Measurements from ENCODE around the gene FAM50B. TPM values are rescaled to one million over a fixed set of nuclear protein-coding genes. Genes with fewer than 3 reads are reported as not detected.

Gene FAM50B
- total and polyA plus RNA-seq, 2 donors from 2014 or later: 13.2 to 24.8 TPM

- no peak for FAIRE-seq
- Histone ChIP-seq H3K36me3 (ENCODE audit: control insufficient read depth in 2 of 3, insufficient read depth in 3 of 3, low read length in 3 of 3) (no peaks in the 10 kb centered on the region), H3K4me1 (ENCODE audit: control insufficient read depth in 2 of 3, insufficient read depth in 2 of 3, low read depth in 1 of 3, low read length in 3 of 3) (no peaks in the 10 kb centered on the region), H3K9me3 (ENCODE audit: control insufficient read depth in 2 of 3, insufficient read depth in 1 of 3, low read length in 3 of 3) (no peaks in the 10 kb centered on the region), H3K9ac (ENCODE audit: low read length in 3 of 3) (no peak overlapping the region), H3K4me3 (ENCODE audit: low read length in 3 of 3) (no peak overlapping the region), H3K27ac (ENCODE audit: low read depth in 2 of 2, low read length in 2 of 2) (no peak overlapping the region), H3K27me3 (ENCODE audit: control insufficient read depth, insufficient read depth, low read length) (no peaks in the 10 kb centered on the region)
- no peak for DNase-seq
- no peak for TF ChIP-seq CTCF (IDR thresholded peaks at IDR 0.05; ENCODE audit: borderline replicate concordance, extremely low read depth, insufficient read depth)
- intact Hi-C loops (cut with DNase I): no loop called here
Observed at GRCh38 chr6:3869284-3869631, 20.1 kb downstream of the FAM50B start.

GRCh38 chr6:3869632-3870527 lies 20.7 kb downstream of the FAM50B start:
- FAIRE-seq (no peak), DNase-seq (no peak)
- Histone ChIP-seq H3K27me3 (ENCODE audit: control insufficient read depth, insufficient read depth, low read length) (no peaks in the 10 kb centered on the region), H3K9me3 (ENCODE audit: control insufficient read depth in 2 of 3, insufficient read depth in 1 of 3, low read length in 3 of 3) (no peaks in the 10 kb centered on the region), H3K27ac (ENCODE audit: low read depth in 2 of 2, low read length in 2 of 2) (no peak overlapping the region), H3K36me3 (ENCODE audit: control insufficient read depth in 2 of 3, insufficient read depth in 3 of 3, low read length in 3 of 3) (no peaks in the 10 kb centered on the region), H3K9ac (ENCODE audit: low read length in 3 of 3) (no peak overlapping the region), H3K4me3 (ENCODE audit: low read length in 3 of 3) (no peak overlapping the region), H3K4me1 (ENCODE audit: control insufficient read depth in 2 of 3, insufficient read depth in 2 of 3, low read depth in 1 of 3, low read length in 3 of 3) (no peaks in the 10 kb centered on the region)
- intact Hi-C loops (cut with DNase I): no loop called here
- no peak for TF ChIP-seq CTCF (IDR thresholded peaks at IDR 0.05; ENCODE audit: borderline replicate concordance, extremely low read depth, insufficient read depth)

GRCh38 chr6:3870528-3870925 lies 21.4 kb downstream of the FAM50B start:
- no peak for TF ChIP-seq CTCF (IDR thresholded peaks at IDR 0.05; ENCODE audit: borderline replicate concordance, extremely low read depth, insufficient read depth)
- Histone ChIP-seq H3K36me3 (ENCODE audit: control insufficient read depth in 2 of 3, insufficient read depth in 3 of 3, low read length in 3 of 3) (no peaks in the 10 kb centered on the region), H3K27ac (ENCODE audit: low read depth in 2 of 2, low read length in 2 of 2) (no peak overlapping the region), H3K4me1 (ENCODE audit: control insufficient read depth in 2 of 3, insufficient read depth in 2 of 3, low read depth in 1 of 3, low read length in 3 of 3) (no peaks in the 10 kb centered on the region), H3K27me3 (ENCODE audit: control insufficient read depth, insufficient read depth, low read length) (no peaks in the 10 kb centered on the region), H3K9ac (ENCODE audit: low read length in 3 of 3) (no peak overlapping the region), H3K9me3 (ENCODE audit: control insufficient read depth in 2 of 3, insufficient read depth in 1 of 3, low read length in 3 of 3) (no peaks in the 10 kb centered on the region), H3K4me3 (ENCODE audit: low read length in 3 of 3) (no peak overlapping the region)
- no peak for FAIRE-seq
- no peak for DNase-seq
- intact Hi-C loops (cut with DNase I): no loop called here

Data from kidney (tissue), 14 donors.